HCT116 (cell line): ENCODE results near the gene TFB1M.

ENCODE experiments used
- JUND ChIP-seq: IDR thresholded peaks from 2 replicates; pipeline ENCODE4 v1.6.1; 2012
- POLR2A ChIP-seq: IDR thresholded peaks from 2 replicates; pipeline ENCODE4 v1.7.0; 2011; ENCODE audit warnings: borderline replicate concordance; ENCODE audit not compliant: insufficient read depth, insufficient read length; ENCODE audit errors: extremely low read depth
- POLR2AphosphoS5 ChIP-seq: IDR thresholded peaks from 2 replicates; pipeline ENCODE4 v1.6.1; 2011; ENCODE audit warnings: mild to moderate bottlenecking, low read depth, low read length, moderate library complexity
- SP1 ChIP-seq: IDR thresholded peaks from 2 replicates; pipeline ENCODE4 v1.6.1; 2012; ENCODE audit warnings: low read depth
- SRF ChIP-seq: IDR thresholded peaks from 2 replicates; pipeline ENCODE4 v1.6.1; 2012; ENCODE audit warnings: low read depth
- TF ChIP-seq, protein P1 (sequence below): IDR thresholded peaks from 2 replicates; pipeline ENCODE4 v1.6.1; 2012
- TF ChIP-seq, protein P2 (sequence below), 3 experiments: fragments of 200-600 bp in 1 of 3; sonication (generic) in 1 of 3; IDR thresholded peaks in 2 of 3; conservative IDR thresholded peaks in 1 of 3; 2 replicates each; pipeline ENCODE4 v1.5.1; 2012 to 2017; ENCODE audit warnings: low read depth in 2 of 3, low read length in 2 of 3, antibody characterized with exemption in 1 of 3, borderline replicate concordance in 1 of 3, control low read depth in 1 of 3, mild to moderate bottlenecking in 1 of 3, mixed read lengths in 1 of 3, mixed run types in 1 of 3, moderate library complexity in 1 of 3; ENCODE audit not compliant: insufficient read depth in 1 of 3
- TF ChIP-seq, protein P3 (sequence below): IDR thresholded peaks from 2 replicates; pipeline ENCODE4 v1.6.1; 2011; ENCODE audit warnings: mild to moderate bottlenecking, low read length, moderate library complexity; ENCODE audit not compliant: insufficient replicate concordance; ENCODE audit errors: extremely low read depth
- TF ChIP-seq, protein P4 (sequence below): IDR thresholded peaks from 2 replicates; pipeline ENCODE4 v1.6.1; 2012; ENCODE audit warnings: low read depth

DNA sequence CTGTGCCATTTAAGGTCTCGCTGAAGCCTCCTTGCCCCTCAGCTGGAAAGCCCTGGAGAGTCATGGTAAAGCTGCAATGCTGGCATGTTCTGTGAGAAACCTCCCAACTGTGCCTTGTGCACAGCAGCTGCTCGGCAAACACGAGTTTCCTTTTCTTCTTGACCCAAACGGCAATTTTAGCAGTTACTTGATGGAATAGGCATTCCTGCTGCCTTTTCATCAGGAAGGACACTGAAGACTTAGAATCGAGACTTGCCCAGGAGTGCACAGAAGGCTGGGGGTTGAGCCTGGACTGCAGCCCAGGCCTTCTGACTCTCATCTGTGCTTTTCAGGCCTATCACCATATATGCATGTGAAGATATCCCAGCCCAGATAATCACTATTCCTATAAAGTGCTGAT, 79.2 kb downstream of the TFB1M start:
- TF ChIP-seq, protein P1, sequence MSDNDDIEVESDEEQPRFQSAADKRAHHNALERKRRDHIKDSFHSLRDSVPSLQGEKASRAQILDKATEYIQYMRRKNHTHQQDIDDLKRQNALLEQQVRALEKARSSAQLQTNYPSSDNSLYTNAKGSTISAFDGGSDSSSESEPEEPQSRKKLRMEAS: no peak
- TF ChIP-seq, protein P2, sequence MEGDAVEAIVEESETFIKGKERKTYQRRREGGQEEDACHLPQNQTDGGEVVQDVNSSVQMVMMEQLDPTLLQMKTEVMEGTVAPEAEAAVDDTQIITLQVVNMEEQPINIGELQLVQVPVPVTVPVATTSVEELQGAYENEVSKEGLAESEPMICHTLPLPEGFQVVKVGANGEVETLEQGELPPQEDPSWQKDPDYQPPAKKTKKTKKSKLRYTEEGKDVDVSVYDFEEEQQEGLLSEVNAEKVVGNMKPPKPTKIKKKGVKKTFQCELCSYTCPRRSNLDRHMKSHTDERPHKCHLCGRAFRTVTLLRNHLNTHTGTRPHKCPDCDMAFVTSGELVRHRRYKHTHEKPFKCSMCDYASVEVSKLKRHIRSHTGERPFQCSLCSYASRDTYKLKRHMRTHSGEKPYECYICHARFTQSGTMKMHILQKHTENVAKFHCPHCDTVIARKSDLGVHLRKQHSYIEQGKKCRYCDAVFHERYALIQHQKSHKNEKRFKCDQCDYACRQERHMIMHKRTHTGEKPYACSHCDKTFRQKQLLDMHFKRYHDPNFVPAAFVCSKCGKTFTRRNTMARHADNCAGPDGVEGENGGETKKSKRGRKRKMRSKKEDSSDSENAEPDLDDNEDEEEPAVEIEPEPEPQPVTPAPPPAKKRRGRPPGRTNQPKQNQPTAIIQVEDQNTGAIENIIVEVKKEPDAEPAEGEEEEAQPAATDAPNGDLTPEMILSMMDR (IDR thresholded peaks at IDR 0.05 in 2 of 3, conservative IDR thresholded peaks at IDR 0.05 in 1 of 3; ENCODE audit: borderline replicate concordance in 1 of 3, insufficient read depth in 1 of 3, low read depth in 2 of 3, low read length in 2 of 3): no peak
- TF ChIP-seq JUND (no peak), POLR2AphosphoS5 (no peak), POLR2A (no peak), SRF (no peak), SP1 (no peak)
- TF ChIP-seq, protein P3, sequence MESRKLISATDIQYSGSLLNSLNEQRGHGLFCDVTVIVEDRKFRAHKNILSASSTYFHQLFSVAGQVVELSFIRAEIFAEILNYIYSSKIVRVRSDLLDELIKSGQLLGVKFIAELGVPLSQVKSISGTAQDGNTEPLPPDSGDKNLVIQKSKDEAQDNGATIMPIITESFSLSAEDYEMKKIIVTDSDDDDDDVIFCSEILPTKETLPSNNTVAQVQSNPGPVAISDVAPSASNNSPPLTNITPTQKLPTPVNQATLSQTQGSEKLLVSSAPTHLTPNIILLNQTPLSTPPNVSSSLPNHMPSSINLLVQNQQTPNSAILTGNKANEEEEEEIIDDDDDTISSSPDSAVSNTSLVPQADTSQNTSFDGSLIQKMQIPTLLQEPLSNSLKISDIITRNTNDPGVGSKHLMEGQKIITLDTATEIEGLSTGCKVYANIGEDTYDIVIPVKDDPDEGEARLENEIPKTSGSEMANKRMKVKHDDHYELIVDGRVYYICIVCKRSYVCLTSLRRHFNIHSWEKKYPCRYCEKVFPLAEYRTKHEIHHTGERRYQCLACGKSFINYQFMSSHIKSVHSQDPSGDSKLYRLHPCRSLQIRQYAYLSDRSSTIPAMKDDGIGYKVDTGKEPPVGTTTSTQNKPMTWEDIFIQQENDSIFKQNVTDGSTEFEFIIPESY: no peak
- TF ChIP-seq, protein P4, sequence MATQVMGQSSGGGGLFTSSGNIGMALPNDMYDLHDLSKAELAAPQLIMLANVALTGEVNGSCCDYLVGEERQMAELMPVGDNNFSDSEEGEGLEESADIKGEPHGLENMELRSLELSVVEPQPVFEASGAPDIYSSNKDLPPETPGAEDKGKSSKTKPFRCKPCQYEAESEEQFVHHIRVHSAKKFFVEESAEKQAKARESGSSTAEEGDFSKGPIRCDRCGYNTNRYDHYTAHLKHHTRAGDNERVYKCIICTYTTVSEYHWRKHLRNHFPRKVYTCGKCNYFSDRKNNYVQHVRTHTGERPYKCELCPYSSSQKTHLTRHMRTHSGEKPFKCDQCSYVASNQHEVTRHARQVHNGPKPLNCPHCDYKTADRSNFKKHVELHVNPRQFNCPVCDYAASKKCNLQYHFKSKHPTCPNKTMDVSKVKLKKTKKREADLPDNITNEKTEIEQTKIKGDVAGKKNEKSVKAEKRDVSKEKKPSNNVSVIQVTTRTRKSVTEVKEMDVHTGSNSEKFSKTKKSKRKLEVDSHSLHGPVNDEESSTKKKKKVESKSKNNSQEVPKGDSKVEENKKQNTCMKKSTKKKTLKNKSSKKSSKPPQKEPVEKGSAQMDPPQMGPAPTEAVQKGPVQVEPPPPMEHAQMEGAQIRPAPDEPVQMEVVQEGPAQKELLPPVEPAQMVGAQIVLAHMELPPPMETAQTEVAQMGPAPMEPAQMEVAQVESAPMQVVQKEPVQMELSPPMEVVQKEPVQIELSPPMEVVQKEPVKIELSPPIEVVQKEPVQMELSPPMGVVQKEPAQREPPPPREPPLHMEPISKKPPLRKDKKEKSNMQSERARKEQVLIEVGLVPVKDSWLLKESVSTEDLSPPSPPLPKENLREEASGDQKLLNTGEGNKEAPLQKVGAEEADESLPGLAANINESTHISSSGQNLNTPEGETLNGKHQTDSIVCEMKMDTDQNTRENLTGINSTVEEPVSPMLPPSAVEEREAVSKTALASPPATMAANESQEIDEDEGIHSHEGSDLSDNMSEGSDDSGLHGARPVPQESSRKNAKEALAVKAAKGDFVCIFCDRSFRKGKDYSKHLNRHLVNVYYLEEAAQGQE: no peak
